Stromal cell of bone marrow (primary cell): ENCODE results near the gene CREBBP.
"Not testable (repeated sequence)": the region's sequence is repeated elsewhere in the genome, so short reads cannot be mapped to it uniquely, and the experiment has no call there.

Source experiments
- DNase-seq: peaks from one replicate; pipeline ENCODE4 v3.0.0-alpha.2; 2012; ENCODE audit warnings: low read depth

Gene CREBBP

GRCh38 chr16:3714378-3714777 lies 166.1 kb downstream of the CREBBP start:
- DNase-seq = not testable (repeated sequence)

- no peak for DNase-seq
Observed at GRCh38 chr16:3713587-3714242, 166.8 kb downstream of the CREBBP start.

- DNase-seq = no peak
Observed at GRCh38 chr16:3712861-3713372, 167.6 kb downstream of the CREBBP start.

- no peak for DNase-seq
Observed at GRCh38 chr16:3706253-3707012, 174.1 kb downstream of the CREBBP start.

GRCh38 chr16:3702082-3702481 lies 178.4 kb downstream of the CREBBP start:
- DNase-seq = no peak

GRCh38 chr16:3701531-3701930 lies 179.0 kb downstream of the CREBBP start:
- DNase-seq = no peak

- no peak for DNase-seq
Observed at GRCh38 chr16:3698941-3699340, 181.6 kb downstream of the CREBBP start.

- DNase-seq = peak; percentile 43
Observed at GRCh38 chr16:3696425-3697218, 183.9 kb downstream of the CREBBP start.

GRCh38 chr16:3695610-3696369 lies 184.7 kb downstream of the CREBBP start:
- DNase-seq = no peak

- no peak for DNase-seq
Observed at GRCh38 chr16:3694051-3694450, 186.5 kb downstream of the CREBBP start.

- DNase-seq = no peak
Observed at GRCh38 chr16:3691761-3692160, 188.8 kb downstream of the CREBBP start.

GRCh38 chr16:3690980-3691720 lies 189.4 kb downstream of the CREBBP start:
- no peak for DNase-seq

GRCh38 chr16:3690470-3690928 lies 190.0 kb downstream of the CREBBP start:
- DNase-seq = peak; percentile 92

- DNase-seq = no peak
Observed at GRCh38 chr16:3689731-3690130, 190.8 kb downstream of the CREBBP start.

- DNase-seq = no peak
Observed at GRCh38 chr16:3687792-3688191, 192.7 kb downstream of the CREBBP start.

- DNase-seq = no peak
Observed at GRCh38 chr16:3687021-3687420, 193.5 kb downstream of the CREBBP start.

- DNase-seq = no peak
Observed at GRCh38 chr16:3681206-3681605, 199.3 kb downstream of the CREBBP start.

- no peak for DNase-seq
Observed at GRCh38 chr16:3677994-3678393, 202.5 kb downstream of the CREBBP start.

GRCh38 chr16:3675601-3676130 lies 204.8 kb downstream of the CREBBP start:
- DNase-seq = no peak
